Adrenal gland (tissue), 12 donors: Measurements from ENCODE around the gene POU2AF2. TPM values are rescaled to one million over a fixed set of nuclear protein-coding genes. Genes with fewer than 3 reads are reported as not detected.

Experiments used
- DNase-seq, 7 donors: peaks; one replicate each; pipeline ENCODE4 v3.0.0-alpha.2; 2019 to 2020
- H3K27ac ChIP-seq, 5 donors: fragments of 200-600 bp; sonication (generic) in 4 of 5; 1 replicate in 3 of 5; 2 replicates in 2 of 5; pipeline versions ENCODE4 v1.5.1 to v1.8.0; 2016 to 2020; ENCODE audit warnings: mild to moderate bottlenecking in 1 of 5
- H3K27me3 ChIP-seq: fragments of 200-600 bp; 2 replicates; pipeline ENCODE4 v1.8.0; 2021
- H3K36me3 ChIP-seq, 2 donors: fragments of 200-600 bp; replicated peaks in 1 of 2; 1 replicate in 1 of 2; 2 replicates in 1 of 2; pipeline versions ENCODE4 v1.5.1 to v1.8.0; 2018 to 2022
- H3K4me1 ChIP-seq, 2 donors: fragments of 200-600 bp; replicated peaks in 1 of 2; 1 replicate in 1 of 2; 2 replicates in 1 of 2; pipeline versions ENCODE4 v1.5.1 to v1.8.0; 2018 to 2021
- H3K4me3 ChIP-seq, 4 donors: fragments of 200-600 bp; sonication (generic) in 3 of 4; one replicate each; pipeline ENCODE4 v1.5.1; 2016 to 2018
- H3K9me3 ChIP-seq, 3 donors: fragments of 200-600 bp; sonication (generic) in 1 of 3; replicated peaks in 1 of 3; 1 replicate in 2 of 3; 2 replicates in 1 of 3; pipeline versions ENCODE4 v1.5.1 to v1.8.0; 2016 to 2021
- CTCF ChIP-seq, 6 experiments: fragments of 450-650 bp in 4 of 6; fragments of 200-600 bp in 2 of 6; sonication (generic) in 1 of 6; IDR thresholded peaks; 1 replicate in 5 of 6; 2 replicates in 1 of 6; pipeline versions ENCODE4 v1.5.1 to v1.8.0; 2016 to 2021; ENCODE audit warnings: antibody characterized with exemption in 6 of 6, mild to moderate bottlenecking in 2 of 6, moderate library complexity in 1 of 6
- POLR2A ChIP-seq, 2 donors: fragments of 450-650 bp; IDR thresholded peaks; one replicate each; pipeline ENCODE4 v1.6.1; 2017; ENCODE audit warnings: antibody characterized with exemption in 2 of 2, mild to moderate bottlenecking in 2 of 2, moderate library complexity in 1 of 2
- WGBS, 4 donors: extraction: QIAGEN DNeasy Blood & Tissue Kit in 2 of 4; methylation state at CpG; one replicate each; pipeline versions ENCODE4 v1.1.5 to v1.1.7; 2013 to 2017; 5-methylcytosine and 5-hydroxymethylcytosine counted together
- intact Hi-C, 2 donors: fragments of 100-400 bp; cut with DNase I; formaldehyde crosslinking; loops; one replicate each; pipeline versions ENCODE4 v1.14.1 to v1.15.0; 2022 to 2023
- polyA plus RNA-seq, 3 donors: library from polyadenylated mRNA; stranded (reverse); fragments of 200-250 nt in 2 of 3; fragments of 350-450 nt in 1 of 3; fragmentation: Illumina TruSeq in 1 of 3; extraction: RNeasy Lipid Tissue Mini Kit (QIAGEN cat#74804) in 1 of 3; gene quantifications; one replicate each; pipeline ENCODE4 v1.2.3, GENCODE V29; 2013 to 2014
- total RNA-seq, 9 donors: library from RNA; depleted of rRNA in 4 of 9; stranded (reverse); fragments of >200 nt in 4 of 9; fragments of 120-200 nt in 1 of 9; fragmentation: NEBNext Ultra II Directional in 1 of 9; extraction: Animal tissue kit (Norgen Biotek cat#: 25700) in 1 of 9; gene quantifications; one replicate each; pipeline versions ENCODE4 v1.1.0 to v1.2.4, GENCODE V29; 2013 to 2023
- donor health status: healthy with polysubstance abuse.
- donor health status: Bipolar disorder and iron deficiency.
- donor health status: DM: yes; HTN: yes; CAD: no.
- donor health status: DM: no; HTN: no; CAD: no.
- donor health status: DM: no; HTN: no; CAD: no.
- donor health status: DM: yes; HTN: yes; CAD: no.

Gene POU2AF2
- total and polyA plus RNA-seq, 12 donors, result 0.13 TPM; not detected in 11

- intact Hi-C loops, result loop anchor here in 1 of 2 donors (10.0 kb wide), 2 partner anchors 522 to 792 kb away; partner anchors contain the start of gene ARHGAP20
- no peak for TF ChIP-seq POLR2A (IDR thresholded peaks at IDR 0.05)
- TF ChIP-seq CTCF (IDR thresholded peaks at IDR 0.05), result no peak
- Histone ChIP-seq H3K9me3 (no peaks in the 10 kb centered on the region), H3K27ac (no peak overlapping the region), H3K4me1 (no peaks in the 10 kb centered on the region), H3K4me3 (peak overlapping the region in 1 of 4 donors; percentile 28), H3K36me3 (no peaks in the 10 kb centered on the region), H3K27me3 (no peaks in the 10 kb centered on the region)
- no peak for DNase-seq
- WGBS, 4 donors, result 33 to 64% (median 55%) methylated on average over 2 of the region's 2 CpGs
Observed at GRCh38 chr11:111236383-111236782, 9.1 kb upstream of the POU2AF2 start.

GRCh38 chr11:111237926-111238325 lies 7.6 kb upstream of the POU2AF2 start:
- no peak for TF ChIP-seq POLR2A (IDR thresholded peaks at IDR 0.05)
- no peak for TF ChIP-seq CTCF (IDR thresholded peaks at IDR 0.05)
- no peak overlapping the region for H3K4me3 ChIP-seq
- WGBS, 4 donors, result 81 to 86% (median 83%) methylated on average over 1 of the region's 1 CpG
- H3K36me3 ChIP-seq, result no peaks in the 10 kb centered on the region
- DNase-seq, result no peak
- no peaks in the 10 kb centered on the region for H3K9me3 ChIP-seq
- intact Hi-C loops, result loop anchor here in 1 of 2 donors (10.0 kb wide), 2 partner anchors 523 to 793 kb away; partner anchors contain the start of gene ARHGAP20
- no peaks in the 10 kb centered on the region for H3K27me3 ChIP-seq
- no peaks in the 10 kb centered on the region for H3K4me1 ChIP-seq
- no peak overlapping the region for H3K27ac ChIP-seq

GRCh38 chr11:111246956-111247355 lies 1.4 kb downstream of the POU2AF2 start:
- H3K9me3 ChIP-seq, result no peaks in the 10 kb centered on the region
- intact Hi-C loops, result no loop called here

GRCh38 chr11:111250936-111251335 lies 5.4 kb downstream of the POU2AF2 start:
- TF ChIP-seq POLR2A (IDR thresholded peaks at IDR 0.05) (no peak), CTCF (IDR thresholded peaks at IDR 0.05) (no peak)

More at GRCh38 chr11:111246956-111247355, 1.4 kb downstream of the POU2AF2 start:
- no peak overlapping the region for H3K27ac ChIP-seq
- DNase-seq, result no peak
- 61 to 83% (median 75%) methylated on average over 1 of the region's 1 CpG for WGBS, 4 donors
- no peak for TF ChIP-seq POLR2A (IDR thresholded peaks at IDR 0.05)
- no peak for TF ChIP-seq CTCF (IDR thresholded peaks at IDR 0.05)
- H3K36me3 ChIP-seq, result no peaks in the 10 kb centered on the region
- no peak overlapping the region for H3K4me3 ChIP-seq
- no peaks in the 10 kb centered on the region for H3K4me1 ChIP-seq
- H3K27me3 ChIP-seq, result peaks cover 7% of the 10 kb centered on the region

More at GRCh38 chr11:111250936-111251335, 5.4 kb downstream of the POU2AF2 start:
- Histone ChIP-seq H3K9me3 (no peaks in the 10 kb centered on the region), H3K4me1 (no peaks in the 10 kb centered on the region), H3K36me3 (no peaks in the 10 kb centered on the region), H3K27ac (no peak overlapping the region), H3K4me3 (no peak overlapping the region), H3K27me3 (peaks cover 7% of the 10 kb centered on the region)
- WGBS, 4 donors, result 60 to 66% (median 64%) methylated on average over 2 of the region's 2 CpGs
- intact Hi-C loops, result no loop called here
- no peak for DNase-seq
